ENCODE measurements around the gene ANKRD62.

Gene ANKRD62

DNA sequence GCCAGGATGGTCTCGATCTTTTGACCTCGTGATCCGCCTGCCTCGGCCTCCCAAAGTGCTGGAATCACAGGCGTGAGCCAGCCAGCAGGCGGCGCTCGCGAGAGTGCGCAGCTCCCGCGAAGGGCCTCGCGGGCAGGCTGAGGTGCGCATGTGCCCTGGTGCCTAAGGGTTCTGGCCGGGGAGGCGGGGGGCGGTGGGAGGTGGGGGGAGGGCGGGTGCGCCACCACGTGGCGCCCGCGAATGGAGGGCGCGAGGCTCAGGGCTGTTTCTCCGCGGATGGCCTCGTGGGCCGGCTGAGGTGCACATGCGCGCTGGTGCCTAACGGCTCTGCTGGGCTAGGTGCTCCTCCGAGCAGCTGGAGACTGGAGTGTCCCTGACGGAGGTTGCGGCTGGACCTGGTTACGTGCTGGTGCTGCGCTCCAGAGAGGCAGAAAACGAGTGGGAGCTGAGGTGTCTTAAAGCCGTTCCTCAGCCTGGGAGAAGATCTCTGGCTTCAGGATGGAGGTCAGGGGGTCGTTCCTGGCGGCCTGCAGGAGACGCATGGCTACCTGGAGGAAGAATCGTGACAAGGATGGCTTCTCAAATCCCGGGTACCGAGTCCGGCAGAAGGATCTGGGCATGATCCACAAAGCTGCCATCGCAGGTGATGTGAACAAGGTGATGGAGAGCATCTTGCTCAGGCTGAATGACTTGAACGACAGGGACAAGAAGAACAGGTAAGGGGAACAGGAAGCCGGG lies at the start of gene ANKRD62:
ANKRD62 (plus strand) TSS at position 324 of the 738 bp plus-strand sequence; CDS start at position 499, 175 bp downstream.
- DNase-seq, result no peak

DNA sequence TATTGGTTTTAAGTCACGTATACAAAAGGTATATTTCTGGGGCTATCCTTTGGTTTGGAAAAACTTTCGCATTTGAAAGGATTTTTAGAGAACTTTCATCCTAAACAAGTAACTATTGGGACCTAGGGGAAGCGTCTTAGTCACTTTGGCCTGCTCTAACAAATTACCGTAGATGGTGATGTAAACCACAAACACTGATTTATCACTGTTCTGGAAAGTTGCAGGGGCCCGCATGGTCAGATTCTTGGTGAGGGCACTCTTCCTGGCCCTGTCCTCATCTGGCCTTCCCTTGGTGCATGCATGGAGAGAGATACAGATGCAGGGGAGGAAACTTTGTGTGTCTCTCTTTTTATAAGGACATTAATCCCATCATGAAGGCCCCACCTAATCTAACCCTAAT lies 49.1 kb upstream of the ANKRD62 start:
- peak; percentile 48 for DNase-seq

DNA sequence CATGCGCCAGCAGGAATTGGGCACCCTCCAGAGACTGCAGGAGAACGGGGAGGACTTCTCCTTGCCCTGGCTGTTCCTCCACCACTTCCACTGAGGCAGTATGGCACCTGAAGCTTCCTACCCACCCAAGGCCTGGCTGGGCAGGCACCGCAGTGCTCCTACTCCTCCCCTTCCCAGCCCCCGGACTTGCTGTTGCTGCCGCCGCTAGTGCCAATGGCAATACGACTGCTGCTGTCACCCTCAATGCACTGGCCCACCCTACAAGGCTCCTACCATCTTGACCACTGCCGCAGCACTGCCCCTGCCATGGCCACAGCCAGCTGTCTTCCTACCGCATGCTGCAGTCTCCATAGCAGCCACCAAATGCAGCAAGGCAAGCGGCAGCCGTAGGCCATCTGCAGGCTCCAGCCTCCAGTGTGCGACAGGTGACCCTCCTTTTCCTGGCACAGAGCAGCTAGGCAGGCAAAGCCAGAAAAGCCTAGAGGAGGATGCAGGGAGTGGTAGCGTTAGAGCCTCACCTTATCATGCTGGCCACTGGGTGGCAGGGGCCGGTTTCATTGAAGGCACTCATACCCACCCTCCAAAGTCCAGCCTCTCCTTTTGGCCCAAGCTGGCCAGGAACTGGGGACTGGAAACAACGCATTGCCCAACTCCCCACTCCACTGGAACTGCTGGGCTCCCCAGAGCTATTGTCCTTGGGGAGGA lies 47.4 kb upstream of the ANKRD62 start:
- no peak for DNase-seq

DNA sequence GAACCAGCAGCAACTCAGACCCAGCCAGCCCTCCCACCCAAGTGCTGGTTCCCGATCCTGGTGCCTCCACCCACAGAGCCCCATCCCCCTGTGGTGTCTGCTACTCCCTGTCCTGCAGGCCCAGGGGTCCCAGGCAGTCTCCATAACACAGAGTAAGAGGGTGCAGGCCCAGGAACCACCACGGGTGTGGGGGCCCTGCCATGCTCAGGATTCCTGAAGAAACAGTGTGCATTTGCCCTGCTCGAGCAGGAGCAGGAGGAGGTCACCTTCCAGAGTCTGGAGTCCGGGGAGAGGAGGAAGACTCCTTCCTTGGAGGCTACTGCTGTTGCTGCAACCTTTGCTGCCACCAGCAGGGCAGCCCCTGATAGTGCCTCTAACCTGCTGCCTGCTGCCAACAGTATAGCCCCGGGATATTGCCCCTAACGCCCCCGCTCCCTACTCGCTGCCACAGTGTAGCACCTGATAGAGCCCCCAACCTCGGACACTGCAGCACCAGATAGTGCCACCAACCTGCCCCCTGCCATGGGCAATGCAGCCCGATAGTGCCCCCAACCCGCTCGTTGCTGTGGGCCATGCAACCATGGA lies 46.8 kb upstream of the ANKRD62 start:
- DNase-seq, result no peak

DNA sequence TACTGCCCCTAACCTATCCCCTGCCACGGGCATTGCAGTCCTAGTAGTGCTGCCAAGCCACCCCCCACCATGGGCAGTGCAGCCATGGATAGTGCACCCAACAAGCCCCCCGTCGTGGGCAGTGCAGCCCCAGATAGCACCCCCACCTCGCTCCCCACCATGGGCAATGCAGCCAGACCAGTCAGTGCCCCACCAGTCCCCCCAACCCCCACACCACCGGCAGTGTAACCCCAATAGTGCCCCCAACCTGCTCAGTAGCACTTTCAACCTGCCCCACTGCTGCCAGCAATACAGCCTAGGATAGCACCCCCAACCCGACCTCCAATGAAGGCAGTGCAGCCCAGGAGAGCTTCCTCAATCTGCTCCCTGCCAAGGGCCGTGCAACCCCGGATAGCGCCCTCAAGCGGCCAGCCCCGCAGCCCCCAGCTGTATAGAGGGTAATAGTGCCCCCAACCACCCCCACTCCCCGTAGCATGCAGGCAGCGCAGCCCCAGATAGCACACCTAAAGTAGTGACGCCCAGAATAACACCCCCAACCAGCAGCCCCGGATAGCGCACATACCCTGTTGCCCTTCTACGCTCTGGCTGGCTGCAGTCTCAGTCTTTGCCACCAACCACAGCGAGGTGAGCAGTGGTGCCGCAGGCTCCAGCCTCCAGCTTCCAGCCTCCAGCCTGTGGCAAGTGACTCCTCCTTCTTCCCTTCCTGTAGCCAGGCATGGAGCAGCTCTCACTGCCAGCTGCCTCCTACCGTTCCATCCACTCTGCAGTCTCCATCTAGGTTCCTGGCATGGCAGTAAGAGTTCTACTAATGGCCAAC lies 45.4 kb upstream of the ANKRD62 start:
- DNase-seq, result no peak

DNA sequence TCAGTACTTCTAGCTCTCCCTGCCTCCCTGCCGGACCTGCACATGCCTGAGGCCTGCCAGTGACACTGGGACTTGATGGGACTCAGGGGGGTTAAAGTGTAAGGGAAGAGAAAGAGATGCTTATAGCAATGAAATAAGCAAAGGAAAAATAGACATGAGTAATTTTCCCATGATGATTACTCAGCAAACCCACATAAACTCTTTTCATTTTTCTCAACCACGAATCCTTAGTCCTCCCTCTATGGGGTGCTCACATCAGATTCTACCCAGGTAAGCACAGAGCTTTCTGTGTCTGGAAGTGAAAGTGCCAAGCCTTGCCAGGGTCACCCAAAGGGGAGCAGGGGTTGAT lies 44.8 kb upstream of the ANKRD62 start:
- DNase-seq, result peak; percentile 77

DNA sequence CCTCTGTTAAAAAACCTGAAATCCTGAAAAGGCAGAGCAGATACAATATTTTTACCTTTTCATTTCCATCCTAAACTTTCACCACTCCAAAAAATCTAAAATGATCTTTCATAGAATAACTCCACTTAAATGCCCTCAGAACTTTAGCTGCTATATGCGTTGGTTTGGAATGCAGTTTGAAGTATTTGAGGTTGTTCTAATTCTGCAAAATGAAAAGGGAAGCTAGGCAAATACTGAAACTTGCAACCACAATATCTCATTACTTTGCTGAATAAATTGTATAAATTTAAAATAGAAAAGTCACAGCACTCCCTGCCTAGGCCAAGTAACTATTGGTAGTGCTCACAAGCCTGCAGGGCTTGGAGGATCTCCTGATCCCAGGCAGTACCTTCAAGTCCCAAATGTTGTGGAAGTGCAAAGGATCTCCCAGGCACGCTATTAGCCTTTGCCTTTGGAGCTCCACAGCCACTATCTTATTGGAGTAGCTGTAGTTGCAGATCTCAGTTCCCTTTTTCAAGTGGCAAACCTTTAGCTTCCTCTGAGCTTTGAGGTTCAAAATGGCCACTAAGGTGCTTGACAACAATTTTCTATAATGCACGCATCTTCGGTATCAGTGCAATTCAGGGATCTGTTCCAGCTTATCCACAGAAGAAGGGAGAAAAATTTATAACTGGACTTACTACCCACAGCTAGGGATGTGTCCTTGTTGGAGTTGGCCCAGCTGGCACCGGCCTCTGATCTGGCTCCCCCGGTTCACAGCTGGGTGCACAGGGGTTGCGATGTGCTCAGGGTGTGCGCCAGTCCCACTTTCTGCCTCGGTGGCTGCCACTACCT lies 43.4 kb upstream of the ANKRD62 start:
- peak; percentile 55 for DNase-seq

DNA sequence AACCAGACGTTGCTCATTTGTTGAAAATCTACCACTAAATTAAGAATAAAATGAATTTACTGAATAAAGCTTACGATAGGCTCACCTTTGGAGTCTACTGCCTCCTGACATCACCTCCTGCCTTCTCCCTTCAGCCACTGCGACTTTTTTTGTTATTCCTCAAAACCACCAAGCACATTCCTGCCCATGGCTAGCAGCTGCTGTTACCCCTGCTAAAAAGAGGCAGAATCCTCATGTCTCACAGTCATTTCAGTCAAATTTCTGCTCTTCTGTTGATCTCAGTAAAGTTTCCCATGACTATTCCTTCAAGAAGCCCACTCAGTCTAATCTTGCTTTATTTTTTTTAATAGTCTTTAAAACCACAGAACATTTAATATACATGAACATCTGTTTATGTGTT lies 40.8 kb upstream of the ANKRD62 start:
- DNase-seq, result no peak

DNA sequence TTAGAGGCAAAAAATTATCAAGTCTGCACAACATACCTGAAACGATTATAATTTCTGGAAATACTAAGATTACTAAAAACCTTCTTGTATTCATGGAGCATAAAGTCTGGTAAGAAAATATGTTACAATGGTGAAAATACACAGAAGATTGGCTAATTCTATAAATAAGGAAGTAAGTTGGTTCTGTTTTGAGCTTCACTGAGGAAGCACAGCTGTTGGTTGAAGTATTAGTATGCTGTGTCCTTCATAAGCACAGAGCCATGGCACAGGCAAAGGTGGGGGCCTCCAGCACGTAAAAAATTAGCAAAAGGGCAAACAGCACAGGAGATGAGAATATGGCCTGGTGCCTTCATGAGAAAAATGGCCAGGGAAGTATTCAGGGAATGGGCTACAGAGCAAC lies 40.4 kb upstream of the ANKRD62 start:
- no peak for DNase-seq

DNA sequence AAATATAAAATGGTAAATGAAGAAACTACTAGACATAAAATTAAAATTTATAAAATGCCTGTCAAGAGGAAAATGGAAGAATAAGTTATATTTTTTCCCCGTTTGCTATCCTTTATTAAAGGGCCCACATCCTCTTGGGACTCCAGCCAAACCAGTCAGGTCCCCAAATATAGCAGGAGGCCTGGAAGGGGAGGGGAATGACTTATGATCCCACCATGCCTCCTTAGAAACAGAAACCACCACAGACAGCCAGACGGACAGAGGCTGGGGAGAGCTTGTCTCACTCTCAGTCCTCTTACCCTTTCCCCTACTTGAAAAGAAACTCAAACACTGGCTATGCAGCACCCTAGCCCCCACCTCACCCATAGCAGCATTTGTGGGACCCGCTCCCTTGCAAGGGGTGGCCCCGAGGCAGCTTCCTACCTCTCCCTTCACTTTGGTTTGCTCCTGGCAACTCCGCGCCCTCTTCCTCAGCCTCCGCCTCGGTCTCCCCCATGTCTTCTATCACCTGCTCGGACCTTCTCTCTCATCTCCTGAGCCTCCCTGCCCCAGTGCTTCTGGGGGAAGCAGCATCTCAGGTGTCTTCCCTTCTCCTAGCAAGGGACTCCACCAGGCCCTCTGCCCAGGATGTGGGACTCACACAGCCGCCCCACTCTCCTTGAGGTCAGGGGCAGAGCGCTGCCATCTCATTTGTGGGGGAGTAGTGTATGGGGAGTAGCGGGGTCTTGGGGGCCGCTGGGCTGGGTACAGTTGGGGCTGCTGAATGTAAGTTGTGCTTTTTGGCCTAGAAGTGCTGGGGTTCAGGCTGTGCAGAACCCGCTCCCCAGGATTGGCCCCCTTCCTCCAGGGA lies 37.4 kb upstream of the ANKRD62 start:
- peak; percentile 46 for DNase-seq

DNA sequence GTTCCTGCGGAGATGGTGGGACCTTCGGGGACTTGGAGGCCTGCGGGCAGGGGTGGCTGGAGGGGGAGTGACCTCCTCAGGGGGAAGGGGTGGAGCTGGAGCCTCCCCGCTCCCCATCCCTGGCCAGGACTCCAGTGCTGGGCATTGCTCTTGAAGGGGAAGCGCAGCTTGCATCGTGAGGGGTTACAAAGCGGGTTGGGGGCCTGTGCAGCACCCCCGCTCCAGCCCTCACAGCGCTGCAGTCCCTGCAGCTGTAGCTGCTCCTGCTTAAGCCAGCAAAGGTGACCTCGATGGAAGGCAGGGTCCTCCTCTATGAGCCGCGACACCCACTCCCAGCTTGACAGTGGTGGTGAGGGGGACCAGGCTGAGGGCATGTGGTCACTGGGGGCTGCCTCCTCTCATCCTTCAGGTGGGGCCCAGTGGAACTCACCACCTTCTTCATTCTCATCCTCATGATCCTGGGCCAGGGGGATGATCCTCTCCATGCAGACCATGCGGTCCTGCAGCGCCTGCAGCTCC lies 36.7 kb upstream of the ANKRD62 start:
- no peak for DNase-seq

DNA sequence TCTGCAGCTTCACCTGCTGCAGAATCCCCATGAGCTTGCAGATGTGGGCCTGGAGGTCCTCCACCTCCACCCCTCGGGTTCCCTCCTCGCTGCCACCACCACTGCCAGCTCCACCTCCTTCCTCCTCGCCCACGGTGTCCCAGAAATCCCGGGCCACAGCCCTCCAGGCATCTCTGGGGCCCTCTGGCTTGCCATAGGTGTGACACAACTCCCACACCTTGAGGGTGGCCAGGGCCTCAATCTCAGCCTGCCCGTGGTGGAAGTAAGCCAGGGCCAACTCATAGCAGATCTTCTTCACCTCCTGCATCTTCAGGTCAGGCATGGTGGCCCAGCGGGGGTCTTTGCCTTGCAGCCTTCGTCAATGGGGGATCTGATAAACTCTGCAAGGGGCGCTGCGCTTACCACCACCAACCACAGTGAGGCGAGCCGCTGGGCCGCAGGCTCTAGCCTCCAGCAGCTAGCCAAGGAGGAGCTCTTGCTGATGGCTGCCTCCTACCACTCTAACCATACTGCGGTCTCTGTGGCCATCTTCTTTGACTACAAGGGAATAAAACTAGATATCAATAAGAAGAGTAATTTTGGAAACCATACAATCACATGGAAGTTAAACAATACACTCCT lies 36.1 kb upstream of the ANKRD62 start:
- DNase-seq, result no peak

DNA sequence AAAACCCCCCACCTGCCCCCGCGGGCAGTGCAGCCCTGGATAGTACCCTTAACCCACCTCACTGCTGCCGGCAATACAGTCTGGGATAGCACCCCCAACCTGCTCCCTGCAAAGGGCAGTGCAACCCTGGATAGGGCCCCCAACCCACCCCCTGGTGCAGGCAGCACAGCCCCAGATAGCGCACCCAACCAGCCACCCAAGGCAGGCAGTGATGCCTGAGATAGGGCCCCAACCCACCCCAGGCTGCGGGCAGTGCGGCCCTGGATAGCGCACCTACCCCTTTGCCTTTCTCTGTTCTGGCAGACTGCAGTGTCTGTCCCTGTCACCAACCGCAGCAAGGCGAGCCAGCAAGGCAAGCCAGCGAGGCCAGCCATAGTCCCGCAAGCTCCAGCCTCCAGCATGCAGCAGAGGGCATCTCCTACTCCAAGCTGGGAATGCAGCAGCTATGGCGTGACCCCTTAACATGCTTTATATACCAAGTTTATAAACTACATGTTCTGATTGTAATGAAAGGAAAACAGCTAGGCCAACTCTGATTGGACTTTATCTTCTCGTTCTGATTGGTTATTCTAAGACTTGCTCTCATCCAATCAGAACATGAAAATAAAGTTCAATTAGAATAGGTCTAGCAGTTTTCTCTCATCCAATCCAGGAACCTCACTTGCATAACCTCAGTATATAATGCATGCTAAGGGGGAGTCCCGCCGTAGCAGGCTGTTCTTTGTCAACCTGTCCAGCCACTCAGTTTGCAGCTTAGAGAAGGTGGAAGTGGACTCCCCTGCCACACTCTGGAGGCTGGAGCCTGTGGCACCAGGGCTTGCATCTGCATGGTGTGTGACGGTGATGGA lies 34.1 kb upstream of the ANKRD62 start:
- no peak for DNase-seq

DNA sequence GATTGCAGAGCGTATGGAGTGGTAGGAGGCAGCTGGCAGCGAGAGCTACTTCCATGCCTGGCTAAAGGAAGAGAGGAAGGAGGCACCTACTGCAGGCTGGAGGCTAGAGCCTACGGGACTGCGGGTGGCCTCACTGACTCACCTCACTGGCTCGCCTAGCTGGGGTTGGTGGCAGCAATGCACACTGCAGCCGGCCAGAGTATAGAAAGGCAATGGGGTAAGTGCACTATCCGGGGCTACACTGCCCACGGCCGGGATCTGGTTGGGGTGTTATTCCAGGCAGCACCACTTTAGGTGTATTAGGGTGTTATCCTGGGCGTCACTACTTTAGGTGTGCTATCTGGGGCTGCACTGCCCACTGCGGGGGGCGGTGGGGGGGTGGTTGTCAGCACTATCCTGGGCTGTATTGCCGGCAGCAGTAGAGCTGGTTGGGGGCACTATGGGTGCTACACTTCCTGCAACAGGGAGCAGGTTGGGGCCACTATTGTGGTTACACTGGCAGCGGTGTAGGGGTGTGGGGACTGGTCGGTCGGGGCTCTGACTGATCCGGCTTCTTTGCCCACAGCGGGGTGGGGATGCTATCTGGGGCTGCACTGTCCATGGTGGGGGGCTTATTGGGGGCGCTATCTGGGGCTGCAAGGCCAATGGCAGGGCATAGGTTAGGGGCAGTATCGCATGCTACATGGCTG lies 33.3 kb upstream of the ANKRD62 start:
- DNase-seq, result no peak

DNA sequence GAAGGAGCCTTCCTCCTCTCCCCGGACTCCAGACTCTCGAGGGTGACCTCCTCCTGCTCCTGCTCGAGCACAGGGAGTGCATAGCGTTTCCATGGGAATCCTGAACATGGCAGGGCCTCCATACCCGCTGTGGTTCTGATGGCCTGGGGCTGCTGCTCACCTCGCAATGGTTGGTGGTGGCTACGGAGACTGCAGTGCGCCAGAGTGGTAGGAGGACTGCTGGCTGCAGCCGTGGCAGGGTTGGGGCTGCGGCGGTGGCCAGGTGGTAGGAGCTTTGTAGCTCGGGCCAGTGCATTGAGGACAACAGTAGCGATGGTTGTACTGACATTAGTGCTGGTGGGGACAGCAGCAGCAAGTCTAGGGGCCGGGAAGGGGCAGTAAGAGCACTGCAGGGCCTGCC lies 32.0 kb upstream of the ANKRD62 start:
- DNase-seq, result no peak

DNA sequence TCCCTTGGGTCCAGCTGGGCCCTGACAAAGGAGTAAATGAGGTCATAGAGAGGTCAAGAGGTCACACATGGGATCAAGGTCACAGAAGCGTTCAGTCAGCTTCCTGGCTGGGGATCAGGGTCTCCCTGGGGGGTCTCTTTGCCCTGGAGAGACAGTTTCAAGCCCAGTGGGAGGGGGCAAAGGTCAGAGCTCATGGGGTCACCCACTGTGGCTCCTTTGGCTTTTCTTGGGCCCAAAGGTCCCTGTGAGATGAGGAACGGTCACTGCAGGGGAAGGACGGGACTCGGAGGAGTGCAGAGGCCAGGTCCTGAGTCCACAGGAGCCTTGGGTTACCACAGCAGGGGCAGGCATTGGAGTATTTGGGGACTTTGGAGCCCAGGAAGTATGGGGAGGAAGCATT lies 30.7 kb upstream of the ANKRD62 start:
- no peak for DNase-seq

DNA sequence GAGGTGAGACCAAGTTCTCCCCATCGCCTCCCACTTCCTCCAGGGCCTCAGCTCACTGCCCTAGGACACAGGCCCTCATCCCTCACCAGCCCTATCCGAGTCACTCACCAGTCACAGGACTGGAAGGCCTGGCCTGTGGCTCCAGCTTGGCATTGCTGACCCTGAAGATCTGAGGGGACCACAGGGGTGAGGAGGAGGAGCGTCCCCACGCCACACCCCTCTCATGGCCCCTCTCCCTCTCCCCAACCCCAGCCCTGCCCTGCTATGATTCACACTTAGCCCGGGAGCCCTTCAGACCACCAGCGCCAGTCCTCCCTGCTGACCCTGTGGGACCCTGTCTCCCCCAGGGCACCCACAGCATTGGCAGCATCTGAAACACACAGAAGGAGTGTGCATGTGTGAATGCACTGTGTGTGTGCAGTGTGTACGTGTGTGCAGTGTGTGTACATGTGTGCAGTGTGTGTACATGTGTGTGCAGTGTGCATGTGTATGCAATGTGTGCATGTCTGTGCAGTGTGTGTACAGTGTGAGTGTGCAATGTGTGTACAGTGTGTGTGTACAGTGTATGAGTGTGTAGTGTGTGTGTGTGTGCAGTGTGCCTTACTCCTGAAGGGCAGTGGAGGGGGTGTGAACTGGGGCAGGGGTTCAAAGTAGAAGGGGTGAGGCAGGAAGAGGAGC lies 29.4 kb upstream of the ANKRD62 start:
- no peak for DNase-seq

DNA sequence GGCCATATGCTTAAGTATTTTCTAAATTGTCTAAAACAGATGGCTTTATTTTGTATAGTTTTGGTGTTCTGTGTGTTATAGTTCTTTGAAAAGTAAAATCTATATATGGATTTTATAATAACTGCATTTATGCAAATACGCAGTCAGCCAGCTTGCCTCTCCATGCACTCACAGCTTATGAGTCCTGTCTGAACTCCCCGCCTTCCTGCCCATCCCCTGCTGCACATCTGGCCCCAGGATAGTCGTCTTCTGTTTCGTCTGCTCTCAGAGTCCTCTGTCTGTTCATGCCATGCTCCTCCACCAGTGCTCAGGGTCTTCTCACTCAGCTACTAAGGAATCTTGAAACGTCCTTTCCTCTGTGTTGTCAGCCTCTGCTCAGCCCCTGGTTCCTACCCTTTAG lies 28.2 kb upstream of the ANKRD62 start:
- DNase-seq, result no peak
